ENCODE measurements around the gene GARIN5B. TPM values are rescaled to one million over a fixed set of nuclear protein-coding genes. Genes with fewer than 3 reads are reported as not detected.

The GARIN5B gene
- polyA plus RNA-seq, 1 donor from 2014 or later, result not detected

Other genes with a start within 250 kb of the GARIN5B start
- 7.4 TPM for gene PPP1R12C, start 245.6 kb downstream of the GARIN5B start, polyA plus RNA-seq
- not detected for gene TNNT1, start 214.1 kb downstream of the GARIN5B start, polyA plus RNA-seq
- not detected for gene TNNI3, start 205.5 kb downstream of the GARIN5B start, polyA plus RNA-seq
- gene DNAAF3, start 196.6 kb downstream of the GARIN5B start, polyA plus RNA-seq, result not detected
- 0.43 TPM for gene SYT5, start 183.0 kb downstream of the GARIN5B start, polyA plus RNA-seq
- gene PTPRH, start 153.8 kb downstream of the GARIN5B start, polyA plus RNA-seq, result not detected
- gene TMEM86B, start 134.5 kb downstream of the GARIN5B start, polyA plus RNA-seq, result 1.4 TPM
- gene PPP6R1, start 104.2 kb downstream of the GARIN5B start, polyA plus RNA-seq, result 47.0 TPM
- 34.1 TPM for gene HSPBP1, start 83.2 kb downstream of the GARIN5B start, polyA plus RNA-seq
- gene BRSK1, start 79.3 kb downstream of the GARIN5B start, polyA plus RNA-seq, result 0.34 TPM
- not detected for gene TMEM150B, start 37.9 kb downstream of the GARIN5B start, polyA plus RNA-seq
- gene KMT5C, start 23.4 kb downstream of the GARIN5B start, polyA plus RNA-seq, result 2.3 TPM
- not detected for gene COX6B2, start 8.5 kb downstream of the GARIN5B start, polyA plus RNA-seq
- gene IL11, start 7.2 kb upstream of the GARIN5B start, polyA plus RNA-seq, result not detected
- not detected for gene TMEM190, start 13.6 kb upstream of the GARIN5B start, polyA plus RNA-seq
- gene TMEM238, start 21.0 kb upstream of the GARIN5B start, polyA plus RNA-seq, result 1.1 TPM
- 825 TPM for gene RPL28, start 22.7 kb upstream of the GARIN5B start, polyA plus RNA-seq
- gene UBE2S, start 44.5 kb upstream of the GARIN5B start, polyA plus RNA-seq, result 37.6 TPM
- gene SHISA7, start 80.0 kb upstream of the GARIN5B start, polyA plus RNA-seq, result not detected
- gene ISOC2, start 98.4 kb upstream of the GARIN5B start, polyA plus RNA-seq, result 40.0 TPM
- gene C19orf85, start 101.5 kb upstream of the GARIN5B start, polyA plus RNA-seq, result not detected
- 0.34 TPM for gene ZNF628, start 113.4 kb upstream of the GARIN5B start, polyA plus RNA-seq
- 6.1 TPM for gene NAT14, start 121.9 kb upstream of the GARIN5B start, polyA plus RNA-seq
- gene SSC5D, start 125.2 kb upstream of the GARIN5B start, polyA plus RNA-seq, result not detected
- gene SBK2, start 173.9 kb upstream of the GARIN5B start, polyA plus RNA-seq, result not detected
- gene SBK3, start 182.3 kb upstream of the GARIN5B start, polyA plus RNA-seq, result not detected
- gene ZNF579, start 217.6 kb upstream of the GARIN5B start, polyA plus RNA-seq, result 0.79 TPM
- 3.1 TPM for gene FIZ1, start 236.3 kb upstream of the GARIN5B start, polyA plus RNA-seq
- gene ZNF524, start 237.0 kb upstream of the GARIN5B start, polyA plus RNA-seq, result 49.6 TPM
- 0.36 TPM for gene ZNF865, start 242.4 kb upstream of the GARIN5B start, polyA plus RNA-seq

Data from IgD-negative memory B cell (primary cell).